Mucosa of descending colon (tissue), 3 donors: Measurements from ENCODE around the gene LRRC4. TPM values are rescaled to one million over a fixed set of nuclear protein-coding genes. Genes with fewer than 3 reads are reported as not detected.

Experiments used
- ATAC-seq: fragments of 200-7000 bp; cut with Tn5 transposase; one replicate; pipeline ENCODE4 v1.9.1; 2020; ENCODE audit warnings: mild to moderate bottlenecking, moderate library complexity
- DNase-seq, 3 donors: peaks; one replicate each; pipeline ENCODE4 v3.0.0-alpha.2; 2020
- H3K36me3 ChIP-seq: fragments of 200-600 bp; one replicate; pipeline ENCODE4 v1.8.0; 2021; ENCODE audit warnings: low read depth, mild to moderate bottlenecking
- H3K4me1 ChIP-seq: fragments of 200-600 bp; one replicate; pipeline ENCODE4 v1.8.0; 2021; ENCODE audit warnings: low read depth, mild to moderate bottlenecking
- H3K4me3 ChIP-seq: fragments of 200-600 bp; one replicate; pipeline ENCODE4 v1.8.0; 2021; ENCODE audit warnings: mild to moderate bottlenecking
- H3K9me3 ChIP-seq: fragments of 200-600 bp; one replicate; pipeline ENCODE4 v1.8.0; 2021; ENCODE audit warnings: mild to moderate bottlenecking
- CTCF ChIP-seq: fragments of 200-600 bp; IDR thresholded peaks from one replicate; pipeline ENCODE4 v1.8.0; 2022; ENCODE audit warnings: antibody characterized with exemption, mild to moderate bottlenecking
- intact Hi-C, 2 donors: fragments of 100-400 bp; cut with DNase I in 1 of 2; cut with micrococcal nuclease in 1 of 2; formaldehyde crosslinking; loops; one replicate each; pipeline versions ENCODE4 v1.11.0 to v1.11.1; 2022; cut with DNase I, micrococcal nuclease
- total RNA-seq, 3 donors: library from RNA; stranded (reverse); fragmentation: NEBNext Ultra II Directional in 2 of 3; extraction: Animal tissue kit (Norgen Biotek cat#: 25700) in 2 of 3; gene quantifications; one replicate each; pipeline versions ENCODE4 v1.2.1 to v1.2.4, GENCODE V29; 2021 to 2023
- donor health status: DM: no; HTN: no; CAD: no; lungs with moderate emphysema.
- donor health status: DM: no; HTN: no; CAD: no.
- donor health status: DM: no; HTN: yes; CAD: no.

Gene LRRC4
- total RNA-seq, 3 donors from 2014 or later: 0.26 to 7.6 (median 1.1) TPM

GRCh38 chr7:128057909-128058308, 26.7 kb upstream of the LRRC4 start:
- no peak for ATAC-seq
- no peak for DNase-seq
- intact Hi-C loops: no loop called here
- TF ChIP-seq CTCF: no peak
- Histone ChIP-seq H3K9me3 (no peaks in the 10 kb centered on the region), H3K4me3 (no peak overlapping the region), H3K36me3 (no peaks in the 10 kb centered on the region), H3K4me1 (no peaks in the 10 kb centered on the region)

- no peaks in the 10 kb centered on the region for H3K36me3 ChIP-seq
- intact Hi-C loops: no loop called here
- no peaks in the 10 kb centered on the region for H3K4me1 ChIP-seq
- no peak for TF ChIP-seq CTCF
- no peak for DNase-seq
- ATAC-seq: no peak
- H3K9me3 ChIP-seq: no peaks in the 10 kb centered on the region
- no peak overlapping the region for H3K4me3 ChIP-seq
Observed at GRCh38 chr7:128056901-128057300, 25.7 kb upstream of the LRRC4 start.

GRCh38 chr7:128055637-128056036, 24.4 kb upstream of the LRRC4 start:
- no peak overlapping the region for H3K4me3 ChIP-seq
- H3K36me3 ChIP-seq: no peaks in the 10 kb centered on the region
- H3K9me3 ChIP-seq: no peaks in the 10 kb centered on the region
- no peaks in the 10 kb centered on the region for H3K4me1 ChIP-seq
- no peak for TF ChIP-seq CTCF
- DNase-seq (no peak), ATAC-seq (no peak)
- intact Hi-C loops: no loop called here

GRCh38 chr7:128054511-128054910, 23.3 kb upstream of the LRRC4 start:
- no peaks in the 10 kb centered on the region for H3K36me3 ChIP-seq
- H3K9me3 ChIP-seq: no peaks in the 10 kb centered on the region
- no peak for ATAC-seq
- intact Hi-C loops: no loop called here
- no peak for TF ChIP-seq CTCF
- no peak overlapping the region for H3K4me3 ChIP-seq
- no peaks in the 10 kb centered on the region for H3K4me1 ChIP-seq
- DNase-seq: no peak

- Histone ChIP-seq H3K9me3 (no peaks in the 10 kb centered on the region), H3K4me3 (no peak overlapping the region), H3K4me1 (no peaks in the 10 kb centered on the region), H3K36me3 (no peaks in the 10 kb centered on the region)
- TF ChIP-seq CTCF: no peak
- DNase-seq (no peak), ATAC-seq (no peak)
- intact Hi-C loops: no loop called here
Observed at GRCh38 chr7:128053991-128054390, 22.8 kb upstream of the LRRC4 start.

- intact Hi-C loops: no loop called here
- Histone ChIP-seq H3K4me1 (no peaks in the 10 kb centered on the region), H3K4me3 (no peak overlapping the region), H3K36me3 (no peaks in the 10 kb centered on the region), H3K9me3 (no peaks in the 10 kb centered on the region)
- TF ChIP-seq CTCF: no peak
- ATAC-seq (peak; percentile 40), DNase-seq (peak in 1 of 3 donors; percentile 39)
Observed at GRCh38 chr7:128053023-128053422, 21.8 kb upstream of the LRRC4 start.
